ENCODE results near the gene PRDM16. TPM values are rescaled to one million over a fixed set of nuclear protein-coding genes. Genes with fewer than 3 reads are reported as not detected.

Gene PRDM16
- total RNA-seq, 1 experiment from 2014 or later: 5.3 TPM

GRCh38 chr1:3230553-3230952 lies 161.6 kb downstream of the PRDM16 start:
- H3K27me3 Mint-ChIP-seq (ENCODE audit: insufficient read depth, unreplicated experiment): no peaks in the 10 kb centered on the region
- H3K4me1 ChIP-seq: no peaks in the 10 kb centered on the region

GRCh38 chr1:3231245-3231644 lies 162.2 kb downstream of the PRDM16 start:
- Mint-ChIP-seq H3K36me3 (ENCODE audit: insufficient read depth, unreplicated experiment) (no peaks in the 10 kb centered on the region), H3K4me3 (ENCODE audit: unreplicated experiment) (no peak overlapping the region), H3K27ac (ENCODE audit: unreplicated experiment) (no peak overlapping the region), H3K9me3 (ENCODE audit: unreplicated experiment) (no peaks in the 10 kb centered on the region), H3K4me1 (ENCODE audit: low read depth, unreplicated experiment) (no peaks in the 10 kb centered on the region), H3K27me3 (ENCODE audit: insufficient read depth, unreplicated experiment) (no peaks in the 10 kb centered on the region)
- no TSS peak for BruUV-seq (replicated peaks)
- intact Hi-C loops (cut with micrococcal nuclease; ENCODE audit: unreplicated experiment): no loop called here
- Histone ChIP-seq H3K27me3 (replicated peaks; ENCODE audit: control insufficient read depth, insufficient read depth, low read length) (no peaks in the 10 kb centered on the region), H3K4me3 (ENCODE audit: low read depth, low read length) (no peak overlapping the region), H3K36me3 (ENCODE audit: control insufficient read depth, insufficient read depth, low read length) (no peaks in the 10 kb centered on the region), H3K4me1 (no peaks in the 10 kb centered on the region), H3K9me3 (no peaks in the 10 kb centered on the region)
- no peak for DNase-seq
- POLR2A ChIA-PET: no interaction called here
- no peak for TF ChIP-seq CTCF (IDR thresholded peaks at IDR 0.05; ENCODE audit: insufficient read depth in 1 of 2, low read depth in 1 of 2, low read length in 1 of 2, severe bottlenecking in 1 of 2, unreplicated experiment in 1 of 2)
- CTCF ChIA-PET: no interaction called here

More at GRCh38 chr1:3230553-3230952, 161.6 kb downstream of the PRDM16 start:
- BruUV-seq (replicated peaks): no TSS peak
- intact Hi-C loops (cut with micrococcal nuclease; ENCODE audit: unreplicated experiment): no loop called here
- H3K9me3 Mint-ChIP-seq (ENCODE audit: unreplicated experiment): no peaks in the 10 kb centered on the region
- no peak for DNase-seq
- ChIA-PET CTCF (no interaction called here), POLR2A (no interaction called here)
- Histone ChIP-seq H3K36me3 (ENCODE audit: control insufficient read depth, insufficient read depth, low read length) (no peaks in the 10 kb centered on the region), H3K4me3 (ENCODE audit: low read depth, low read length) (no peak overlapping the region), H3K9me3 (no peaks in the 10 kb centered on the region), H3K27me3 (replicated peaks; ENCODE audit: control insufficient read depth, insufficient read depth, low read length) (no peaks in the 10 kb centered on the region)
- no peak overlapping the region for H3K4me3 Mint-ChIP-seq (ENCODE audit: unreplicated experiment)
- TF ChIP-seq CTCF (IDR thresholded peaks at IDR 0.05; ENCODE audit: insufficient read depth in 1 of 2, low read depth in 1 of 2, low read length in 1 of 2, severe bottlenecking in 1 of 2, unreplicated experiment in 1 of 2): no peak
- H3K4me1 Mint-ChIP-seq (ENCODE audit: low read depth, unreplicated experiment): no peaks in the 10 kb centered on the region
- no peak overlapping the region for H3K27ac Mint-ChIP-seq (ENCODE audit: unreplicated experiment)
- no peaks in the 10 kb centered on the region for H3K36me3 Mint-ChIP-seq (ENCODE audit: insufficient read depth, unreplicated experiment)

- Histone ChIP-seq H3K4me3 (ENCODE audit: low read depth, low read length) (no peak overlapping the region), H3K36me3 (ENCODE audit: control insufficient read depth, insufficient read depth, low read length) (no peaks in the 10 kb centered on the region), H3K9me3 (no peaks in the 10 kb centered on the region), H3K4me1 (no peaks in the 10 kb centered on the region), H3K27me3 (replicated peaks; ENCODE audit: control insufficient read depth, insufficient read depth, low read length) (no peaks in the 10 kb centered on the region)
- Mint-ChIP-seq H3K27ac (ENCODE audit: unreplicated experiment) (no peak overlapping the region), H3K27me3 (ENCODE audit: insufficient read depth, unreplicated experiment) (no peaks in the 10 kb centered on the region), H3K4me3 (ENCODE audit: unreplicated experiment) (no peak overlapping the region), H3K4me1 (ENCODE audit: low read depth, unreplicated experiment) (no peaks in the 10 kb centered on the region), H3K9me3 (ENCODE audit: unreplicated experiment) (no peaks in the 10 kb centered on the region), H3K36me3 (ENCODE audit: insufficient read depth, unreplicated experiment) (no peaks in the 10 kb centered on the region)
- ChIA-PET CTCF (no interaction called here), POLR2A (no interaction called here)
- intact Hi-C loops (cut with micrococcal nuclease; ENCODE audit: unreplicated experiment): no loop called here
- no TSS peak for BruUV-seq (replicated peaks)
- TF ChIP-seq CTCF (IDR thresholded peaks at IDR 0.05; ENCODE audit: insufficient read depth in 1 of 2, low read depth in 1 of 2, low read length in 1 of 2, severe bottlenecking in 1 of 2, unreplicated experiment in 1 of 2): no peak
- DNase-seq: no peak
Measured at GRCh38 chr1:3231826-3232225, 162.8 kb downstream of the PRDM16 start.
